Kidney glomerular epithelial cell (primary cell): ENCODE data around the gene UNC13C.
"Not testable (repeated sequence)": the region's sequence is repeated elsewhere in the genome, so short reads cannot be mapped to it uniquely, and the experiment has no call there.

ENCODE experiments used
- DNase-seq: peaks from one replicate; lab custom pipeline; 2025; lab: John Stamatoyannopoulos, UW

The UNC13C gene

GRCh38 chr15:54304321-54304720 lies 326.1 kb downstream of the UNC13C start:
- no peak for DNase-seq

GRCh38 chr15:54305138-54305537 lies 326.9 kb downstream of the UNC13C start:
- DNase-seq, result no peak

- DNase-seq, result no peak
Observed at GRCh38 chr15:54307252-54307902, 329.1 kb downstream of the UNC13C start.

GRCh38 chr15:54307926-54308325 lies 329.7 kb downstream of the UNC13C start:
- DNase-seq, result no peak

GRCh38 chr15:54312528-54312927 lies 334.3 kb downstream of the UNC13C start:
- no peak for DNase-seq

GRCh38 chr15:54321426-54321825 lies 343.2 kb downstream of the UNC13C start:
- no peak for DNase-seq

- no peak for DNase-seq
Observed at GRCh38 chr15:54322341-54322740, 344.1 kb downstream of the UNC13C start.

DNA sequence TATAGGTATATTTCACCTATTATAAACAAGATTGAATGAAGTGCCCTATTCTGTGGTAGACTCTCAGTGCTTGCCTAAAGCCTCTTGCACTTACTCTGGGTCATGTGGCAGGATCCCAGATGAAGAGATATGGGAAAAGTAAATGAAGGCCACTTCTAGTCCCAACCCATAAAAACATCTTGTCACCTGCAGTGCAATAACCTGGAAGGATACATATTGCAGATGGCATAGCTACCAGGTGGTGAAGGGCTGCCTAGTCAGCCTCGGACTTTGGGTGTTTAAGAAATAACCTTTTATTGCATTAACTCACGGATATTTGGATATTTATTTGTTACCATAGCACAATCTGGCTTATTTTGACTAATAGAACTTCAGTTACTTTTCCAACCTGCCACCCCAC lies 367.1 kb downstream of the UNC13C start:
- no peak for DNase-seq

- DNase-seq, result no peak
Observed at GRCh38 chr15:54345827-54346226, 367.6 kb downstream of the UNC13C start.

GRCh38 chr15:54347082-54347827 lies 369.0 kb downstream of the UNC13C start:
- no peak for DNase-seq

- DNase-seq, result no peak
Observed at GRCh38 chr15:54353726-54354125, 375.5 kb downstream of the UNC13C start.

- no peak for DNase-seq
Observed at GRCh38 chr15:54354341-54354740, 376.1 kb downstream of the UNC13C start.

DNA sequence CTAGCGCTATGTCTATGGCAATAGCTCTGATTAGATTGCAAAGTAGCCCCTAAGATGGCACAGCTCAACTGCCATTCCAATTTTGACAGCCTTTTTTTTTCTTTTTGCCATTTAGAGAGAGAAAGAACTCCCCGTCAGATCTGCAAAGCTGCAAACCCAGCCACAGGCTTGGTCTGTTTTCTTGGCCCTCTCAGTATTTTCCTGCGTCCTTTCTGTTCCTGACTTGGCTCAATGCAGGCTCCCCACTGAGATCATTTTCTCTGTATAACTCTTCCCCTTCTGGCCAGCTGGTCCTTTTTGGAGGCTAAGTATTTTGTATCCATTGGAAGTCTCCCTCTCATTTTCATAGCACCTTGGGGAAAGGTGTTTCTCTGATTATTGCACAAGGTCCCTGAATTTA lies 386.7 kb downstream of the UNC13C start:
- DNase-seq, result no peak

GRCh38 chr15:54373332-54373731 lies 395.1 kb downstream of the UNC13C start:
- no peak for DNase-seq

- DNase-seq, result no peak
Observed at GRCh38 chr15:54374184-54374952, 396.1 kb downstream of the UNC13C start.

DNA sequence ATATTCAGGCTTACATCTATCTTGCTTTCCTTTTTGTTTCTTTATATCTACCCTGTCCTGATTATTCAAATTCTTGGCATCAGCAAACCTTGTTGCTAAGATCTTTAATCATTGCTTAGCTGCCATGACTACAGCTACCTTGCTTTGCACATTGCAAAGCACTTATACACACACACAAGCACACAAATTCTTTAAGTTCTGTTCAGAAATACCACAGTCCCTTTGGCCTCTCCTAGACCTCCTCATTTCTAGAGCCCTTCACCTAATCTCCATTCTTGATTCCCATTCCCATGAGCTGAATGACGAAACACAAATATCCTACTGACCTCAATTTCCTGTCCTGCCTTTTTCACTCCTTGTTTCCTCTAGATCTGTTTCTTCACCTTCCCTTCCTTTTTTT lies 409.6 kb downstream of the UNC13C start:
- no peak for DNase-seq

DNA sequence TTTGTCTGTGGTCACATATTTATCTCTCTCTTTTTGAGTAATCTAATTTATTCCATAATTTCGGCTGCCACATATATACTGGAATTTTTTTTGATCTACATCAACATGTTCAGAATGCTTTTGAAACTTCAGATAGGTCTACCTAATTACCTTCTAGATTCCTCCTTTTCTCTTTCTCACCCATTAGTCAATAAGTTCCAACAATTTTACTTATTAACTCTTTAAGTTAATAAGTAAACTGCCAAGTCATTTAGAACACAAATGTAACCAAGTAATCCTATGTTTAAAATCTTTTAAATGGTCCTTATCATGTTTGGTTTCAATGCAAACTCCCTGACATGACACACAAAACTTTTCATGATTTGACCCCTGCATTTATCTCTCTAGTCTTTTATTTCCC lies 410.5 kb downstream of the UNC13C start:
- no peak for DNase-seq

GRCh38 chr15:54410481-54410880 lies 432.2 kb downstream of the UNC13C start:
- no peak for DNase-seq

- DNase-seq, result no peak
Observed at GRCh38 chr15:54424171-54424570, 445.9 kb downstream of the UNC13C start.

DNA sequence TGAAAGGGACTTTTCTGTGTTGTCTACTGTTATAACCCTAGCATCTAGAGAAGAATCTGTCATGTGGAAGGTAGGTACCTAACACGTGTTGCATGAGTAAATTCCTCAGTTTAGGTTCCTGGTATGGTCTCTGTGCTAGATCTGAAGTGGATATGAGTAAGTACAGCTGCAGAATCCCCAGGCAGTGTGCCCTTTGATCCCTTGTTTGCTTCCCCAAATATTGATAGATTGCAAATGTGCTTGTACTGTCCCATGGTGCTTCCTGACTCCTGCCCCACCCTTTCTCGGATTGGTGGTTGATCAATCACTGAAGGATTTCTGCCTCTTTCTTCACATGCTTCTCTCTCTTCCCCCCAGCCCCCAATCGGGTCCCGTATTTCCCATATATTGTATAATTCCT lies 450.4 kb downstream of the UNC13C start:
- DNase-seq, result no peak

- not testable (repeated sequence) for DNase-seq
Observed at GRCh38 chr15:54450288-54450687, 472.0 kb downstream of the UNC13C start.

GRCh38 chr15:54456413-54456812 lies 478.2 kb downstream of the UNC13C start:
- no peak for DNase-seq

- no peak for DNase-seq
Observed at GRCh38 chr15:54462511-54462913, 484.3 kb downstream of the UNC13C start.
